ENCODE measurements around the gene BRF1.

GRCh38 chr14:105286759-105287144, 14.0 kb downstream of the BRF1 start:
- TF ChIP-seq POLR2A (IDR thresholded peaks at IDR 0.05), result no peak
- TF ChIP-seq CTCF (IDR thresholded peaks at IDR 0.05), result no peak
- TF ChIP-seq POLR2AphosphoS5 (IDR thresholded peaks at IDR 0.05), result no peak

All from suprapubic skin (tissue), 4 donors.